ENCODE results near the gene CDKAL1.
"Not testable (repeated sequence)": the region's sequence is repeated elsewhere in the genome, so short reads cannot be mapped to it uniquely, and the experiment has no call there.

CDKAL1 gene

DNA sequence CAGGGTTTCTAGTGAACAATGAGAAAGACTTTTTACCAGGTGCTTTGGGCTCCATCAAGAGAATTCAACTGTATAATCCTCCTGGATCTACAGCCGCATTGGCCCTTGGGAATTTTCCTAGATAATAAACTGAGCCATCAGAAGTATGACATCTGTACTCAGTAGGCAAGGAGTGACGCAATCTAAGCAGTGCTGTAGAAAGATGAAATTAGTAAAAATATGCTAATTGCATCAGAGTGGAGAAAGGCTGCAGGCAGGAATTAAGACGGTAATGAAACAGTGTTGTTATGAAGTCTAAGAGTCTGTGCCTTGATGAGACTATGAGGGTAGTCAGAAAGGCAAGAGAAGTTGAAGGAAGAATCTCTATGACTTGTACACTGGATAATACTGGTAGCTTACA lies 551.4 kb downstream of the CDKAL1 start:
- Histone ChIP-seq H3K4ac (ENCODE audit: low read depth in 1 of 2, low read length in 2 of 2) (no peak overlapping the region), H3K4me3 (ENCODE audit: insufficient read depth in 1 of 2, low read depth in 1 of 2, low read length in 2 of 2) (no peak overlapping the region), H2BK5ac (ENCODE audit: low read depth, low read length, poor library complexity, severe bottlenecking) (no peak overlapping the region), H3K9ac (ENCODE audit: low read length) (no peak overlapping the region), H2AK5ac (ENCODE audit: low read length, severe bottlenecking) (no peak overlapping the region), H2BK120ac (ENCODE audit: low read depth, low read length) (no peak overlapping the region), H2AFZ (ENCODE audit: low read depth, low read length) (no peak overlapping the region), H2BK15ac (ENCODE audit: low read depth, poor library complexity, severe bottlenecking) (no peak overlapping the region), H3K79me1 (replicated peaks; ENCODE audit: low read length, poor library complexity, severe bottlenecking) (peaks cover 1% of the 10 kb centered on the region), H3K23ac (ENCODE audit: low read length in 2 of 2) (no peak overlapping the region), H3K9me3 (ENCODE audit: control insufficient read depth, low read length) (no peaks in the 10 kb centered on the region), H3K18ac (ENCODE audit: low read depth in 1 of 2, low read length in 2 of 2) (no peak overlapping the region), H4K8ac (ENCODE audit: low read length) (no peak overlapping the region), H3K36me3 (ENCODE audit: control insufficient read depth in 1 of 2, insufficient read depth in 2 of 2, low read depth in 1 of 2, low read length in 2 of 2) (no peaks in the 10 kb centered on the region), H3K4me1 (ENCODE audit: control insufficient read depth, insufficient read depth, low read depth, low read length) (no peaks in the 10 kb centered on the region), H3K27ac (ENCODE audit: low read length, poor library complexity, severe bottlenecking) (no peak overlapping the region), H3K14ac (ENCODE audit: low read length in 2 of 2) (no peak overlapping the region), H4K91ac (ENCODE audit: low read length) (no peak overlapping the region), H3K4me2 (ENCODE audit: low read length, poor library complexity, severe bottlenecking) (no peak overlapping the region), H3K27me3 (ENCODE audit: control insufficient read depth in 1 of 2, insufficient read depth in 1 of 2, low read length in 2 of 2) (no peaks in the 10 kb centered on the region), H2BK12ac (ENCODE audit: low read length in 2 of 2) (no peak overlapping the region)
- DNase-seq = no peak
- WGBS = 98% methylated on average over 3 of the region's 3 CpGs

GRCh38 chr6:21087188-21087587 lies 552.9 kb downstream of the CDKAL1 start:
- Histone ChIP-seq H4K91ac (ENCODE audit: low read length) (no peak overlapping the region), H2AFZ (ENCODE audit: low read depth, low read length) (no peak overlapping the region), H2BK15ac (ENCODE audit: low read depth, poor library complexity, severe bottlenecking) (no peak overlapping the region), H3K23ac (ENCODE audit: low read length in 2 of 2) (no peak overlapping the region), H2BK5ac (ENCODE audit: low read depth, low read length, poor library complexity, severe bottlenecking) (no peak overlapping the region), H3K27me3 (ENCODE audit: control insufficient read depth in 1 of 2, insufficient read depth in 1 of 2, low read length in 2 of 2) (no peaks in the 10 kb centered on the region), H3K9ac (ENCODE audit: low read length) (no peak overlapping the region), H3K4me1 (ENCODE audit: control insufficient read depth, insufficient read depth, low read depth, low read length) (no peaks in the 10 kb centered on the region), H2BK120ac (ENCODE audit: low read depth, low read length) (no peak overlapping the region), H3K9me3 (ENCODE audit: control insufficient read depth, low read length) (no peaks in the 10 kb centered on the region), H3K36me3 (ENCODE audit: control insufficient read depth in 1 of 2, insufficient read depth in 2 of 2, low read depth in 1 of 2, low read length in 2 of 2) (no peaks in the 10 kb centered on the region), H3K79me1 (replicated peaks; ENCODE audit: low read length, poor library complexity, severe bottlenecking) (peaks cover 1% of the 10 kb centered on the region), H3K4me2 (ENCODE audit: low read length, poor library complexity, severe bottlenecking) (no peak overlapping the region), H3K4me3 (ENCODE audit: insufficient read depth in 1 of 2, low read depth in 1 of 2, low read length in 2 of 2) (no peak overlapping the region), H4K8ac (ENCODE audit: low read length) (no peak overlapping the region), H3K14ac (ENCODE audit: low read length in 2 of 2) (no peak overlapping the region), H2BK12ac (ENCODE audit: low read length in 2 of 2) (no peak overlapping the region), H3K27ac (ENCODE audit: low read length, poor library complexity, severe bottlenecking) (no peak overlapping the region), H2AK5ac (ENCODE audit: low read length, severe bottlenecking) (no peak overlapping the region), H3K18ac (ENCODE audit: low read depth in 1 of 2, low read length in 2 of 2) (no peak overlapping the region), H3K4ac (ENCODE audit: low read depth in 1 of 2, low read length in 2 of 2) (no peak overlapping the region)
- DNase-seq = no peak
- 86% methylated on average over 3 of the region's 4 CpGs for WGBS

DNA sequence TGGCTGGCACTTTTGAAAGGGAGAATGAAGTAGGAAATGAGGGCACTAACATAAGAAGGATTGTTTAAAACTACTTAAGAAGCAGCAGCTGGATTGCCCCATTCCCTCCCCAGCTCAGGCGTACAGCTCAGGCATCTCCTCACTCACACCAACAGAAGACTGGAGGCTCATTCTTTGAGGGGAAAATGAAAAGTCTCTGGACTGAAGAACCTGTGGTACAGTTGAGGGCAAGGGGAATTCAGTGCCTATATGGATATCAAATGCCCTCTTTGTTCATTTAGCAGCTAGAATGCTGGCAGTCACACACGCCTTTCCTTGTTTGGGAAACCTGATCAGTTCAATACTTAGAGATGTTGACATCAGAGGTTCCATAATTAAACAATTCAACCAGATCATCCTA lies 557.2 kb downstream of the CDKAL1 start:
- WGBS = 100% methylated on average over 1 of the region's 2 CpGs

DNA sequence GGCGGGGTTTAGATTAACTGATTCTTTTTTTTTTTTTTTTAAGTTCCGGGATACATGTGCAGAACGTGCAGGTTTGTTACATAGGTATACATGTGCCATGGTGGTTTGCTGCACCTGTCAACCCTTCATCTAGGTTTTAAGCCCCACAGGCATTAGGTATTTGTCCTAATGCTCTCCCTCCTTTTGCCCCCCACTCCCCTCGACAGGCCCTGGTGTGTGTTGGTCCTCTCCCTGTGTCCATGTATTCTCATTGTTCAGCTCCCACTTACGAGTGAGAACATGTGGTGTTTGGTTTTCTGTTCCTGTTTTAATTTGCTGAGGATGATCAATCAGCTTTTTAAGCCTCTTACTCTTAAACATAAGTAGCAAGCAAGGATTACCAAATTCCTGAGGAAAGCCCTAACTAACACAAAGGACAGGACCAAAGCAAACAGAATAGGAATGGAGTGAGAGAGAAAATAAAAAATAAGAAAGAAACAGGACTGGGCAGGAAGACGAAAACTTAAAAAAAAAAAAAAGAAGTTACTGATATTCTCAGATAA lies 558.0 kb downstream of the CDKAL1 start:
- not testable (repeated sequence) for DNase-seq; H3K4me1 ChIP-seq (ENCODE audit: control insufficient read depth, insufficient read depth, low read depth, low read length); H4K8ac ChIP-seq (ENCODE audit: low read length); H2AK5ac ChIP-seq (ENCODE audit: low read length, severe bottlenecking); H3K4me3 ChIP-seq (ENCODE audit: insufficient read depth in 1 of 2, low read depth in 1 of 2, low read length in 2 of 2); H3K4me2 ChIP-seq (ENCODE audit: low read length, poor library complexity, severe bottlenecking); H2BK12ac ChIP-seq (ENCODE audit: low read length in 2 of 2); H3K18ac ChIP-seq (ENCODE audit: low read depth in 1 of 2, low read length in 2 of 2); H3K23ac ChIP-seq (ENCODE audit: low read length in 2 of 2); H3K79me1 ChIP-seq (replicated peaks; ENCODE audit: low read length, poor library complexity, severe bottlenecking); H3K36me3 ChIP-seq (ENCODE audit: control insufficient read depth in 1 of 2, insufficient read depth in 2 of 2, low read depth in 1 of 2, low read length in 2 of 2); H3K27ac ChIP-seq (ENCODE audit: low read length, poor library complexity, severe bottlenecking); H2BK15ac ChIP-seq (ENCODE audit: low read depth, poor library complexity, severe bottlenecking); H2BK5ac ChIP-seq (ENCODE audit: low read depth, low read length, poor library complexity, severe bottlenecking); H4K91ac ChIP-seq (ENCODE audit: low read length); H3K9me3 ChIP-seq (ENCODE audit: control insufficient read depth, low read length); H3K4ac ChIP-seq (ENCODE audit: low read depth in 1 of 2, low read length in 2 of 2); H2AFZ ChIP-seq (ENCODE audit: low read depth, low read length); H3K14ac ChIP-seq (ENCODE audit: low read length in 2 of 2); H3K9ac ChIP-seq (ENCODE audit: low read length); H2BK120ac ChIP-seq (ENCODE audit: low read depth, low read length); H3K27me3 ChIP-seq (ENCODE audit: control insufficient read depth in 1 of 2, insufficient read depth in 1 of 2, low read length in 2 of 2)
- WGBS = 100% methylated on average over 1 of the region's 6 CpGs

More for the DNA sequence above, 557.2 kb downstream of the CDKAL1 start:
- peaks cover 1% of the 10 kb centered on the region for H3K79me1 ChIP-seq (replicated peaks; ENCODE audit: low read length, poor library complexity, severe bottlenecking)
- H3K4ac ChIP-seq (ENCODE audit: low read depth in 1 of 2, low read length in 2 of 2) = no peak overlapping the region
- no peak overlapping the region for H2BK5ac ChIP-seq (ENCODE audit: low read depth, low read length, poor library complexity, severe bottlenecking)
- H3K14ac ChIP-seq (ENCODE audit: low read length in 2 of 2) = no peak overlapping the region
- no peak overlapping the region for H2BK120ac ChIP-seq (ENCODE audit: low read depth, low read length)
- H4K91ac ChIP-seq (ENCODE audit: low read length) = no peak overlapping the region
- no peak overlapping the region for H3K23ac ChIP-seq (ENCODE audit: low read length in 2 of 2)
- H2AK5ac ChIP-seq (ENCODE audit: low read length, severe bottlenecking) = no peak overlapping the region
- no peak overlapping the region for H3K27ac ChIP-seq (ENCODE audit: low read length, poor library complexity, severe bottlenecking)
- H3K9ac ChIP-seq (ENCODE audit: low read length) = no peak overlapping the region
- H2BK15ac ChIP-seq (ENCODE audit: low read depth, poor library complexity, severe bottlenecking) = no peak overlapping the region
- no peaks in the 10 kb centered on the region for H3K4me1 ChIP-seq (ENCODE audit: control insufficient read depth, insufficient read depth, low read depth, low read length)
- no peak overlapping the region for H3K18ac ChIP-seq (ENCODE audit: low read depth in 1 of 2, low read length in 2 of 2)
- H4K8ac ChIP-seq (ENCODE audit: low read length) = no peak overlapping the region
- H2BK12ac ChIP-seq (ENCODE audit: low read length in 2 of 2) = no peak overlapping the region
- no peaks in the 10 kb centered on the region for H3K27me3 ChIP-seq (ENCODE audit: control insufficient read depth in 1 of 2, insufficient read depth in 1 of 2, low read length in 2 of 2)
- no peak overlapping the region for H3K4me3 ChIP-seq (ENCODE audit: insufficient read depth in 1 of 2, low read depth in 1 of 2, low read length in 2 of 2)
- H3K4me2 ChIP-seq (ENCODE audit: low read length, poor library complexity, severe bottlenecking) = no peak overlapping the region
- no peak overlapping the region for H2AFZ ChIP-seq (ENCODE audit: low read depth, low read length)
- H3K36me3 ChIP-seq (ENCODE audit: control insufficient read depth in 1 of 2, insufficient read depth in 2 of 2, low read depth in 1 of 2, low read length in 2 of 2) = no peaks in the 10 kb centered on the region
- no peaks in the 10 kb centered on the region for H3K9me3 ChIP-seq (ENCODE audit: control insufficient read depth, low read length)
- DNase-seq = no peak

Measured in mesenchymal stem cell (in vitro differentiated cells and primary cell).